ENCODE measurements around the gene ANP32E.

GRCh38 chr1:150235294-150235851, 539 bp downstream of the ANP32E start:
- no peak for TF ChIP-seq CTCF (IDR thresholded peaks at IDR 0.05)
- no peak for TF ChIP-seq POLR2A (IDR thresholded peaks at IDR 0.05)

Data from ovary (tissue), 3 donors.